Measurements from ENCODE around the gene ATP4A. TPM values are rescaled to one million over a fixed set of nuclear protein-coding genes. Genes with fewer than 3 reads are reported as not detected.
A peak's percentile ranks its signal among the peaks of the same experiment; 100 is the strongest.

ATP4A gene
- total and polyA plus RNA-seq, 8 donors, result not detected

GRCh38 chr19:35509018-35509652 lies 54.3 kb downstream of the ATP4A start:
- TF ChIP-seq, protein P1, sequence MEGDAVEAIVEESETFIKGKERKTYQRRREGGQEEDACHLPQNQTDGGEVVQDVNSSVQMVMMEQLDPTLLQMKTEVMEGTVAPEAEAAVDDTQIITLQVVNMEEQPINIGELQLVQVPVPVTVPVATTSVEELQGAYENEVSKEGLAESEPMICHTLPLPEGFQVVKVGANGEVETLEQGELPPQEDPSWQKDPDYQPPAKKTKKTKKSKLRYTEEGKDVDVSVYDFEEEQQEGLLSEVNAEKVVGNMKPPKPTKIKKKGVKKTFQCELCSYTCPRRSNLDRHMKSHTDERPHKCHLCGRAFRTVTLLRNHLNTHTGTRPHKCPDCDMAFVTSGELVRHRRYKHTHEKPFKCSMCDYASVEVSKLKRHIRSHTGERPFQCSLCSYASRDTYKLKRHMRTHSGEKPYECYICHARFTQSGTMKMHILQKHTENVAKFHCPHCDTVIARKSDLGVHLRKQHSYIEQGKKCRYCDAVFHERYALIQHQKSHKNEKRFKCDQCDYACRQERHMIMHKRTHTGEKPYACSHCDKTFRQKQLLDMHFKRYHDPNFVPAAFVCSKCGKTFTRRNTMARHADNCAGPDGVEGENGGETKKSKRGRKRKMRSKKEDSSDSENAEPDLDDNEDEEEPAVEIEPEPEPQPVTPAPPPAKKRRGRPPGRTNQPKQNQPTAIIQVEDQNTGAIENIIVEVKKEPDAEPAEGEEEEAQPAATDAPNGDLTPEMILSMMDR (IDR thresholded peaks at IDR 0.05), result no peak
- Histone ChIP-seq H3K9me3 (no peaks in the 10 kb centered on the region), H3K4me1 (peaks cover 0 to 7% of the 10 kb centered on the region in 2 donors), H3K4me3 (peak overlapping the region; percentile 34 to 39), H3K36me3 (no peaks in the 10 kb centered on the region), H3K27me3 (peaks cover 4 to 80% of the 10 kb centered on the region in 2 donors), H3K27ac (peak overlapping the region; percentile 63 to 80)
- peak in 3 of 4 donors; percentile 57 to 90 (median 75) for DNase-seq
- intact Hi-C loops (cut with DNase I), result no loop called here
- ATAC-seq, result peak; percentile 84

DNA sequence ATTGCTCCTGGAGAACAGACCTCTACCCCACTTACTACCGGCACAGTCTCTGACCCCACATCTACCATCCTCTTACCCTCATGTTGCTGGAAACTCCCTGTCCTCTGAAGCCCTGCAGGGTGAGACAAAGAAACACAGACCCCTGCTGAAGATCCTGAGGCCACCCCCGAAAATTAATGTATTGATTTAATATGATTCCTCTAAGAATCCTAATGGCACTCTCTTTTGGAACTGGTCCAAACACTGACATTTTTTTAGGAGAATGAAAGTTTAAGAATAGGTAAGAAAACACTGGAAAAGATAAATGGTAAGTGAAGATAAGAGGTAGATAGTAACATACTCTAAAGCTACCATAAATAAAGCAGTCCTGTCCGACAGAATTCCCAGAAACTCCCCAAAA lies 55.3 kb downstream of the ATP4A start:
- no peak for ATAC-seq
- Histone ChIP-seq H3K9me3 (no peaks in the 10 kb centered on the region), H3K4me1 (peaks cover 0 to 7% of the 10 kb centered on the region in 2 donors), H3K27me3 (peaks cover 4 to 70% of the 10 kb centered on the region in 2 donors), H3K27ac (no peak overlapping the region), H3K4me3 (no peak overlapping the region), H3K36me3 (no peaks in the 10 kb centered on the region)
- intact Hi-C loops (cut with DNase I), result no loop called here
- DNase-seq, result no peak
- TF ChIP-seq, protein P1 (IDR thresholded peaks at IDR 0.05), result no peak

GRCh38 chr19:35507561-35507960 lies 55.9 kb downstream of the ATP4A start:
- no peaks in the 10 kb centered on the region for H3K9me3 ChIP-seq
- H3K36me3 ChIP-seq, result no peaks in the 10 kb centered on the region
- H3K4me1 ChIP-seq, result peaks cover 0 to 7% of the 10 kb centered on the region in 2 donors
- H3K27ac ChIP-seq, result no peak overlapping the region
- intact Hi-C loops (cut with DNase I), result no loop called here
- H3K4me3 ChIP-seq, result no peak overlapping the region
- peaks cover 4 to 65% of the 10 kb centered on the region in 2 donors for H3K27me3 ChIP-seq
- no peak for ATAC-seq
- TF ChIP-seq, protein P1 (IDR thresholded peaks at IDR 0.05), result no peak
- DNase-seq, result no peak

GRCh38 chr19:35506011-35506410 lies 57.4 kb downstream of the ATP4A start:
- intact Hi-C loops (cut with DNase I), result no loop called here
- H3K4me3 ChIP-seq, result no peak overlapping the region
- no peak for ATAC-seq
- peaks cover 0 to 7% of the 10 kb centered on the region in 2 donors for H3K4me1 ChIP-seq
- no peaks in the 10 kb centered on the region for H3K36me3 ChIP-seq
- DNase-seq, result no peak
- H3K27me3 ChIP-seq, result peaks cover 4 to 52% of the 10 kb centered on the region in 2 donors
- no peak overlapping the region for H3K27ac ChIP-seq
- TF ChIP-seq, protein P1 (IDR thresholded peaks at IDR 0.05), result no peak
- no peaks in the 10 kb centered on the region for H3K9me3 ChIP-seq

DNA sequence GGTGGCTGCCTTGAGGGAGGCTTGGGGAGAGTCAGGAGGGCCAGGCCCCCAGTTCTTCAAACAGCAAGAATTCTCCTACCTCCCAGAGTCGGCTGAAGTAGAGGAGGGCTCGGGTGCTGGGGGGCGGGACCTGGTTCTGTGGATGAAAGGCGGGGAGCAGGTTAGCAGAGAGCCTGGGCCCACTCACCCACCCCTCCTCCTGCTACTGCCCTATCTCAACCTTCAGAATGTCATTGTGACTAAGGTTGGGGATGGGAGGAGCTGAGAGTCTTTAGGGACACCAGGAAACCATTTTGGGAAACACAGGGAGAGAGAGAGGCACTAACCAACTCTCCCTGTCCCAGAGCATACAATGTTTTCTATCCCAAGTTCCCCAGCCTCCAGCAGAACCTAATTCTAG lies 60.7 kb downstream of the ATP4A start:
- Histone ChIP-seq H3K27ac (no peak overlapping the region), H3K36me3 (no peaks in the 10 kb centered on the region), H3K4me1 (no peaks in the 10 kb centered on the region), H3K27me3 (peaks cover 0 to 19% of the 10 kb centered on the region in 2 donors), H3K9me3 (no peaks in the 10 kb centered on the region), H3K4me3 (no peak overlapping the region)
- no peak for ATAC-seq
- intact Hi-C loops (cut with DNase I), result no loop called here
- DNase-seq, result no peak
- TF ChIP-seq, protein P1 (IDR thresholded peaks at IDR 0.05), result no peak

Data from left lung (tissue), 10 donors.